ENCODE data around the gene BPIFB3.

- TF ChIP-seq POLR2AphosphoS5 (IDR thresholded peaks at IDR 0.05; ENCODE audit: borderline replicate concordance, low read depth, low read length) (no peak), EZH2 (IDR thresholded peaks at IDR 0.05) (no peak), FOXP2 (optimal IDR thresholded peaks at IDR 0.05; ENCODE audit: control extremely low read depth, extremely low read length, insufficient read depth) (no peak)
Observed at GRCh38 chr20:33006776-33007375, 46.8 kb upstream of the BPIFB3 start.

Data from SK-N-MC (cell line).